ENCODE data around the gene TBC1D22A. TPM values are rescaled to one million over a fixed set of nuclear protein-coding genes. Genes with fewer than 3 reads are reported as not detected.

The TBC1D22A gene
- total RNA-seq, 3 donors from 2014 or later: 29.8 to 31.1 (median 29.9) TPM

GRCh38 chr22:47172771-47173534, 410.5 kb downstream of the TBC1D22A start:
- H3K4me3 Mint-ChIP-seq: no peak overlapping the region
- H3K27me3 Mint-ChIP-seq (ENCODE audit: low read depth): no peaks in the 10 kb centered on the region
- no peaks in the 10 kb centered on the region for H3K9me3 Mint-ChIP-seq
- peak; percentile 2 for DNase-seq
- no peaks in the 10 kb centered on the region for H3K4me1 Mint-ChIP-seq (ENCODE audit: low read depth)
- no peak for ATAC-seq
- peaks cover 19% of the 10 kb centered on the region for H3K36me3 Mint-ChIP-seq (ENCODE audit: insufficient read depth)

GRCh38 chr22:47173535-47174021, 411.1 kb downstream of the TBC1D22A start:
- no peaks in the 10 kb centered on the region for H3K27me3 Mint-ChIP-seq (ENCODE audit: low read depth)
- DNase-seq (peak; percentile 2), ATAC-seq (no peak)
- no peaks in the 10 kb centered on the region for H3K4me1 Mint-ChIP-seq (ENCODE audit: low read depth)
- H3K9me3 Mint-ChIP-seq: peaks cover 3% of the 10 kb centered on the region
- H3K4me3 Mint-ChIP-seq: no peak overlapping the region
- peaks cover 21% of the 10 kb centered on the region for H3K36me3 Mint-ChIP-seq (ENCODE audit: insufficient read depth)

- no peaks in the 10 kb centered on the region for H3K4me1 Mint-ChIP-seq (ENCODE audit: low read depth)
- ATAC-seq (no peak), DNase-seq (no peak)
- H3K27me3 Mint-ChIP-seq (ENCODE audit: low read depth): no peaks in the 10 kb centered on the region
- no peak overlapping the region for H3K4me3 Mint-ChIP-seq
- H3K36me3 Mint-ChIP-seq (ENCODE audit: insufficient read depth): peaks cover 23% of the 10 kb centered on the region
- peaks cover 7% of the 10 kb centered on the region for H3K9me3 Mint-ChIP-seq
These were observed 411.6 kb downstream of the TBC1D22A start for GRCh38 chr22:47174096-47174495.

GRCh38 chr22:47174671-47175112, 412.2 kb downstream of the TBC1D22A start:
- DNase-seq (no peak), ATAC-seq (no peak)
- H3K4me3 Mint-ChIP-seq: no peak overlapping the region
- H3K4me1 Mint-ChIP-seq (ENCODE audit: low read depth): no peaks in the 10 kb centered on the region
- H3K36me3 Mint-ChIP-seq (ENCODE audit: insufficient read depth): peaks cover 23% of the 10 kb centered on the region
- peaks cover 7% of the 10 kb centered on the region for H3K9me3 Mint-ChIP-seq
- H3K27me3 Mint-ChIP-seq (ENCODE audit: low read depth): no peaks in the 10 kb centered on the region

- H3K9me3 Mint-ChIP-seq: peaks cover 7% of the 10 kb centered on the region
- no peaks in the 10 kb centered on the region for H3K4me1 Mint-ChIP-seq (ENCODE audit: low read depth)
- H3K36me3 Mint-ChIP-seq (ENCODE audit: insufficient read depth): peaks cover 18% of the 10 kb centered on the region
- ATAC-seq (no peak), DNase-seq (peak; percentile 3)
- no peaks in the 10 kb centered on the region for H3K27me3 Mint-ChIP-seq (ENCODE audit: low read depth)
- H3K4me3 Mint-ChIP-seq: no peak overlapping the region
These were observed 412.9 kb downstream of the TBC1D22A start for GRCh38 chr22:47175151-47176025.

- no peak overlapping the region for H3K4me3 Mint-ChIP-seq
- H3K36me3 Mint-ChIP-seq (ENCODE audit: insufficient read depth): peaks cover 18% of the 10 kb centered on the region
- peaks cover 7% of the 10 kb centered on the region for H3K9me3 Mint-ChIP-seq
- no peaks in the 10 kb centered on the region for H3K27me3 Mint-ChIP-seq (ENCODE audit: low read depth)
- no peaks in the 10 kb centered on the region for H3K4me1 Mint-ChIP-seq (ENCODE audit: low read depth)
- DNase-seq (no peak), ATAC-seq (no peak)
These were observed 413.6 kb downstream of the TBC1D22A start for GRCh38 chr22:47176026-47176389.

- H3K36me3 Mint-ChIP-seq (ENCODE audit: insufficient read depth): peaks cover 18% of the 10 kb centered on the region
- ATAC-seq (no peak), DNase-seq (peak; percentile 2)
- H3K4me3 Mint-ChIP-seq: no peak overlapping the region
- H3K9me3 Mint-ChIP-seq: peaks cover 7% of the 10 kb centered on the region
- H3K4me1 Mint-ChIP-seq (ENCODE audit: low read depth): no peaks in the 10 kb centered on the region
- no peaks in the 10 kb centered on the region for H3K27me3 Mint-ChIP-seq (ENCODE audit: low read depth)
These were observed 414.3 kb downstream of the TBC1D22A start for GRCh38 chr22:47176573-47177333.

GRCh38 chr22:47177334-47177815, 414.9 kb downstream of the TBC1D22A start:
- no peaks in the 10 kb centered on the region for H3K4me1 Mint-ChIP-seq (ENCODE audit: low read depth)
- H3K36me3 Mint-ChIP-seq (ENCODE audit: insufficient read depth): peaks cover 17% of the 10 kb centered on the region
- DNase-seq (peak; percentile 3), ATAC-seq (no peak)
- H3K4me3 Mint-ChIP-seq: no peak overlapping the region
- no peaks in the 10 kb centered on the region for H3K27me3 Mint-ChIP-seq (ENCODE audit: low read depth)
- peaks cover 7% of the 10 kb centered on the region for H3K9me3 Mint-ChIP-seq

GRCh38 chr22:47178339-47178738, 415.9 kb downstream of the TBC1D22A start:
- H3K9me3 Mint-ChIP-seq: peaks cover 11% of the 10 kb centered on the region
- DNase-seq: no peak
- H3K4me3 Mint-ChIP-seq: no peak overlapping the region
- H3K4me1 Mint-ChIP-seq (ENCODE audit: low read depth): no peaks in the 10 kb centered on the region
- no peak for ATAC-seq
- H3K27me3 Mint-ChIP-seq (ENCODE audit: low read depth): no peaks in the 10 kb centered on the region
- H3K36me3 Mint-ChIP-seq (ENCODE audit: insufficient read depth): peaks cover 15% of the 10 kb centered on the region

GRCh38 chr22:47180796-47181195, 418.3 kb downstream of the TBC1D22A start:
- no peak for ATAC-seq
- Mint-ChIP-seq H3K27me3 (ENCODE audit: low read depth) (no peaks in the 10 kb centered on the region), H3K36me3 (ENCODE audit: insufficient read depth) (peaks cover 8% of the 10 kb centered on the region), H3K9me3 (peaks cover 32% of the 10 kb centered on the region), H3K4me3 (no peak overlapping the region), H3K4me1 (ENCODE audit: low read depth) (no peaks in the 10 kb centered on the region)
- DNase-seq: no peak

GRCh38 chr22:47187176-47187957, 424.9 kb downstream of the TBC1D22A start:
- peaks cover 39% of the 10 kb centered on the region for H3K9me3 Mint-ChIP-seq
- no peaks in the 10 kb centered on the region for H3K27me3 Mint-ChIP-seq (ENCODE audit: low read depth)
- DNase-seq (no peak), ATAC-seq (no peak)
- no peaks in the 10 kb centered on the region for H3K36me3 Mint-ChIP-seq (ENCODE audit: insufficient read depth)
- H3K4me1 Mint-ChIP-seq (ENCODE audit: low read depth): no peaks in the 10 kb centered on the region
- no peak overlapping the region for H3K4me3 Mint-ChIP-seq

GRCh38 chr22:47188261-47189055, 426.0 kb downstream of the TBC1D22A start:
- no peaks in the 10 kb centered on the region for H3K27me3 Mint-ChIP-seq (ENCODE audit: low read depth)
- no peaks in the 10 kb centered on the region for H3K36me3 Mint-ChIP-seq (ENCODE audit: insufficient read depth)
- DNase-seq: peak; percentile 2
- H3K4me3 Mint-ChIP-seq: no peak overlapping the region
- H3K9me3 Mint-ChIP-seq: peaks cover 34% of the 10 kb centered on the region
- ATAC-seq: no peak
- H3K4me1 Mint-ChIP-seq (ENCODE audit: low read depth): no peaks in the 10 kb centered on the region

Measured in activated T-cell treated with anti-CD3 and anti-CD28 coated beads, Interleukin-2, amount 50 U/mL, for 4 hours (primary cell).